NCI-H1694 treated with DMSO at 0.1 percent for 48 hours (cell line): Measurements from ENCODE around the gene GAL3ST3.

Experiments used
- DNase-seq: peaks from one replicate; lab custom pipeline; 2025; lab: John Stamatoyannopoulos, UW

The GAL3ST3 gene

GRCh38 chr11:66069715-66070603, 21.0 kb upstream of the GAL3ST3 start, which contains the start of gene PACS1:
TSS of gene PACS1 (plus strand) at chr11:66070272. CDS start at chr11:66070487, 215 bp downstream.
- DNase-seq = no peak

GRCh38 chr11:66068923-66069714, 20.2 kb upstream of the GAL3ST3 start:
- peak; percentile 33 for DNase-seq

GRCh38 chr11:66068154-66068821, 19.3 kb upstream of the GAL3ST3 start:
- DNase-seq = peak; percentile 58

GRCh38 chr11:66067640-66068039, 18.7 kb upstream of the GAL3ST3 start:
- no peak for DNase-seq

- DNase-seq = no peak
Observed at GRCh38 chr11:66066751-66067150, 17.8 kb upstream of the GAL3ST3 start.

GRCh38 chr11:66064571-66064970, 15.6 kb upstream of the GAL3ST3 start:
- no peak for DNase-seq

- DNase-seq = no peak
Observed at GRCh38 chr11:66063900-66064299, 14.9 kb upstream of the GAL3ST3 start.

- no peak for DNase-seq
Observed at GRCh38 chr11:66062408-66062807, 13.4 kb upstream of the GAL3ST3 start.

GRCh38 chr11:66061268-66061667, 12.3 kb upstream of the GAL3ST3 start:
- no peak for DNase-seq

GRCh38 chr11:66059966-66060680, 11.2 kb upstream of the GAL3ST3 start:
- no peak for DNase-seq

GRCh38 chr11:66056501-66056900, 7.5 kb upstream of the GAL3ST3 start:
- no peak for DNase-seq

- no peak for DNase-seq
Observed at GRCh38 chr11:66055021-66055420, 6.1 kb upstream of the GAL3ST3 start.

- no peak for DNase-seq
Observed at GRCh38 chr11:66052664-66052982, 3.7 kb upstream of the GAL3ST3 start.

GRCh38 chr11:66051766-66052663, 3.1 kb upstream of the GAL3ST3 start, which contains the start of gene SF3B2:
TSS of gene SF3B2 (plus strand) at chr11:66052364. CDS start at chr11:66052385, 21 bp downstream.
- DNase-seq = peak; percentile 91

GRCh38 chr11:66051371-66051765, 2.4 kb upstream of the GAL3ST3 start:
- no peak for DNase-seq

GRCh38 chr11:66050581-66051231, 1.7 kb upstream of the GAL3ST3 start:
- DNase-seq = no peak

- DNase-seq = no peak
Observed at GRCh38 chr11:66047541-66048365, 1.2 kb downstream of the GAL3ST3 start.

- no peak for DNase-seq
Observed at GRCh38 chr11:66046901-66047300, 2.1 kb downstream of the GAL3ST3 start.

- DNase-seq = peak; percentile 51
Observed at GRCh38 chr11:66045177-66045639, 3.8 kb downstream of the GAL3ST3 start.
